Activated T-cell treated with anti-CD3 and anti-CD28 coated beads, Interleukin-2, amount 50 U/mL, for 24 hours (primary cell): ENCODE results near the gene PGA5.
A peak's percentile ranks its signal among the peaks of the same experiment; 100 is the strongest.

Source experiments
- DNase-seq: peaks from one replicate; pipeline ENCODE4 v3.0.0-alpha.2; 2020
- H3K27ac Mint-ChIP-seq: 2 replicates; pipeline ENCODE4 v1.8.0; 2020; ENCODE audit warnings: mild to moderate bottlenecking, mixed read lengths
- H3K27me3 Mint-ChIP-seq: 2 replicates; pipeline ENCODE4 v1.8.0; 2020; ENCODE audit warnings: mixed read lengths
- H3K36me3 Mint-ChIP-seq: 2 replicates; pipeline ENCODE4 v1.8.0; 2020; ENCODE audit warnings: low read depth, mixed read lengths
- H3K4me1 Mint-ChIP-seq: 2 replicates; pipeline ENCODE4 v1.8.0; 2020; ENCODE audit warnings: low read depth, mixed read lengths
- H3K4me3 Mint-ChIP-seq: 2 replicates; pipeline ENCODE4 v1.8.0; 2020; ENCODE audit warnings: mild to moderate bottlenecking, moderate library complexity, mixed read lengths
- H3K9me3 Mint-ChIP-seq: 2 replicates; pipeline ENCODE4 v1.8.0; 2020; ENCODE audit warnings: mixed read lengths

Gene PGA5

GRCh38 chr11:61290905-61291690, 50.1 kb downstream of the PGA5 start:
- Mint-ChIP-seq H3K4me3 (no peak overlapping the region), H3K27me3 (peaks cover 30% of the 10 kb centered on the region), H3K36me3 (peaks cover 30% of the 10 kb centered on the region), H3K9me3 (no peaks in the 10 kb centered on the region), H3K27ac (no peak overlapping the region), H3K4me1 (peaks cover 19% of the 10 kb centered on the region)
- DNase-seq = no peak

- Mint-ChIP-seq H3K27me3 (peaks cover 30% of the 10 kb centered on the region), H3K36me3 (peaks cover 23% of the 10 kb centered on the region), H3K27ac (no peak overlapping the region), H3K9me3 (no peaks in the 10 kb centered on the region), H3K4me1 (peaks cover 21% of the 10 kb centered on the region), H3K4me3 (peak overlapping the region; percentile 85)
- no peak for DNase-seq
These were observed 51.4 kb downstream of the PGA5 start for GRCh38 chr11:61292356-61292755.

- DNase-seq = peak; percentile 75
- Mint-ChIP-seq H3K27ac (peak overlapping the region; percentile 87), H3K36me3 (peaks cover 14% of the 10 kb centered on the region), H3K4me3 (peak overlapping the region; percentile 85), H3K9me3 (no peaks in the 10 kb centered on the region), H3K4me1 (peaks cover 37% of the 10 kb centered on the region), H3K27me3 (peaks cover 30% of the 10 kb centered on the region)
These were observed 53.1 kb downstream of the PGA5 start for GRCh38 chr11:61293867-61294716.

GRCh38 chr11:61294717-61295595, 54.0 kb downstream of the PGA5 start, which contains the start of gene VWCE:
VWCE (minus strand) TSS chr11:61295316; CDS start chr11:61295037, 279 bp downstream.
- Mint-ChIP-seq H3K27me3 (peaks cover 30% of the 10 kb centered on the region), H3K36me3 (peaks cover 10% of the 10 kb centered on the region), H3K27ac (peak within 1 kb of the TSS; percentile 87), H3K4me1 (peaks cover 42% of the 10 kb centered on the region), H3K4me3 (peak within 1 kb of the TSS; percentile 85), H3K9me3 (no peaks in the 10 kb centered on the region)
- DNase-seq = peak; percentile 86

- Mint-ChIP-seq H3K9me3 (no peaks in the 10 kb centered on the region), H3K27me3 (peaks cover 30% of the 10 kb centered on the region), H3K4me1 (peaks cover 46% of the 10 kb centered on the region), H3K4me3 (peak overlapping the region; percentile 68), H3K36me3 (peaks cover 10% of the 10 kb centered on the region), H3K27ac (no peak overlapping the region)
- DNase-seq = no peak
These were observed 54.6 kb downstream of the PGA5 start for GRCh38 chr11:61295596-61295926.

- peaks cover 16% of the 10 kb centered on the region for H3K27me3 Mint-ChIP-seq
- peak overlapping the region; percentile 26 for H3K27ac Mint-ChIP-seq
- no peaks in the 10 kb centered on the region for H3K9me3 Mint-ChIP-seq
- H3K36me3 Mint-ChIP-seq = peaks cover 7% of the 10 kb centered on the region
- DNase-seq = no peak
- H3K4me1 Mint-ChIP-seq = peaks cover 48% of the 10 kb centered on the region
- H3K4me3 Mint-ChIP-seq = no peak overlapping the region
These were observed 56.4 kb downstream of the PGA5 start for GRCh38 chr11:61297341-61297740.

- Mint-ChIP-seq H3K4me1 (peaks cover 45% of the 10 kb centered on the region), H3K27ac (peak overlapping the region; percentile 26), H3K36me3 (peaks cover 7% of the 10 kb centered on the region), H3K4me3 (no peak overlapping the region), H3K9me3 (no peaks in the 10 kb centered on the region), H3K27me3 (peaks cover 12% of the 10 kb centered on the region)
- DNase-seq = no peak
These were observed 56.8 kb downstream of the PGA5 start for GRCh38 chr11:61297746-61298145.

- Mint-ChIP-seq H3K4me1 (peaks cover 39% of the 10 kb centered on the region), H3K36me3 (peaks cover 5% of the 10 kb centered on the region)
- no peak for DNase-seq
These were observed 57.8 kb downstream of the PGA5 start for GRCh38 chr11:61298663-61299244.

More at GRCh38 chr11:61298663-61299244, 57.8 kb downstream of the PGA5 start:
- no peaks in the 10 kb centered on the region for H3K9me3 Mint-ChIP-seq
- H3K4me3 Mint-ChIP-seq = no peak overlapping the region
- no peak overlapping the region for H3K27ac Mint-ChIP-seq
- H3K27me3 Mint-ChIP-seq = peaks cover 6% of the 10 kb centered on the region
